Measurements from ENCODE around the gene IGF2R.
"Not testable (repeated sequence)": the region's sequence is repeated elsewhere in the genome, so short reads cannot be mapped to it uniquely, and the experiment has no call there.

DNA sequence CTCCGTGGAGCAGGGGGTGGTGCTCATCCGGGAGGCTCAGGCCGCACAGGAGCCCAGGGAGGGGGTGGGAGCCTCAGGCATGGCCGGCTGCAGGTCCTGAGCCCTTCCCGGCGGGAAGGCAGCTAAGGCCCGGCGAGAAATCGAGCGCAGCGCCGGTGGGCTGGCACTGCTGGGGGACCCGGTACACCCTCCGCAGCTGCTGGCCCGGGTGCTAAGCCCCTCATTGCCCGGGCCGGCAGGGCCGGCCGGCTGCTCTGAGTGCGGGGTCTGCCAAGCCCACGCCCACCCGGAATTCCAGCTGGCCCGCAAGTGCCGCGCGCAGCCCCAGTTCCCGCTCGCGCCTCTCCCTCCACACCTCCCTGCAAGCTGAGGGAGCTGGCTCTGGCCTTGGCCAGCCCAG, 145.7 kb downstream of the IGF2R start:
- TF ChIP-seq POLR2A (IDR thresholded peaks at IDR 0.05), result not testable (repeated sequence)
- TF ChIP-seq, protein P1, sequence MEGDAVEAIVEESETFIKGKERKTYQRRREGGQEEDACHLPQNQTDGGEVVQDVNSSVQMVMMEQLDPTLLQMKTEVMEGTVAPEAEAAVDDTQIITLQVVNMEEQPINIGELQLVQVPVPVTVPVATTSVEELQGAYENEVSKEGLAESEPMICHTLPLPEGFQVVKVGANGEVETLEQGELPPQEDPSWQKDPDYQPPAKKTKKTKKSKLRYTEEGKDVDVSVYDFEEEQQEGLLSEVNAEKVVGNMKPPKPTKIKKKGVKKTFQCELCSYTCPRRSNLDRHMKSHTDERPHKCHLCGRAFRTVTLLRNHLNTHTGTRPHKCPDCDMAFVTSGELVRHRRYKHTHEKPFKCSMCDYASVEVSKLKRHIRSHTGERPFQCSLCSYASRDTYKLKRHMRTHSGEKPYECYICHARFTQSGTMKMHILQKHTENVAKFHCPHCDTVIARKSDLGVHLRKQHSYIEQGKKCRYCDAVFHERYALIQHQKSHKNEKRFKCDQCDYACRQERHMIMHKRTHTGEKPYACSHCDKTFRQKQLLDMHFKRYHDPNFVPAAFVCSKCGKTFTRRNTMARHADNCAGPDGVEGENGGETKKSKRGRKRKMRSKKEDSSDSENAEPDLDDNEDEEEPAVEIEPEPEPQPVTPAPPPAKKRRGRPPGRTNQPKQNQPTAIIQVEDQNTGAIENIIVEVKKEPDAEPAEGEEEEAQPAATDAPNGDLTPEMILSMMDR (IDR thresholded peaks at IDR 0.05), result not testable (repeated sequence)

Data from lower leg skin (tissue), 3 donors.